ENCODE results near the gene MS4A4A. TPM values are rescaled to one million over a fixed set of nuclear protein-coding genes. Genes with fewer than 3 reads are reported as not detected.

Gene MS4A4A
- total RNA-seq, 1 donor from 2014 or later = not detected

- no peak for DNase-seq (ENCODE audit: low read depth in 2 of 2)
These were observed 66.8 kb downstream of the MS4A4A start for GRCh38 chr11:60347084-60347797.

GRCh38 chr11:60348116-60348515, 67.7 kb downstream of the MS4A4A start:
- DNase-seq (ENCODE audit: low read depth in 2 of 2) = no peak

DNA sequence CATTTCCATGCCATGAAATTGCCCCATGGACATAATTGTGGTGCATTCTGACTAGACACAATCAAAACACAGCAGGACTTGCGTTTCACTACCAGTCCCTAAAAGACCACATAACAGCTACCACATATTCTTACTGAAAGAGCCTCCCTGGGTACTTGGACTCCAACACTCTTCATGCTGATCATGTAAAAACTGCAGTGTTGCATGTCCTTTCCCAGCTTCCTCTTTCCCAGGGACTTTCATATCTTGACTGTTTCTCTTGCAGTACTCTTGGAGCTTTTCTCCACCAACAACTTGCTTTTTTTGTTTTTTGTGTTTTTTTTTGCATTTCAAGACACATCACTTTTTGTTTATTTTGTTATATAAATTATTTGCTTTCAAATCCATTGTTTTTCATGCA, 69.5 kb downstream of the MS4A4A start:
- no peak for DNase-seq (ENCODE audit: low read depth in 2 of 2)

- no peak for DNase-seq (ENCODE audit: low read depth in 2 of 2)
These were observed 77.3 kb downstream of the MS4A4A start for GRCh38 chr11:60357771-60358170.

Other genes starting within 250 kb of the MS4A4A start
- not detected in 2 replicates for gene OOSP2, start 240.3 kb upstream of the MS4A4A start, total RNA-seq
- not detected in 2 replicates for gene MS4A3, start 224.0 kb upstream of the MS4A4A start, total RNA-seq
- not detected in 2 replicates for gene MS4A2, start 192.0 kb upstream of the MS4A4A start, total RNA-seq
- gene MS4A6A, start 97.6 kb upstream of the MS4A4A start, total RNA-seq = 0.22 TPM in 1 of 2 replicates, not detected in the other
- gene MS4A4E, start 37.5 kb upstream of the MS4A4A start, total RNA-seq = not detected in 2 replicates
- not detected in 2 replicates for gene MS4A6E, start 46.6 kb downstream of the MS4A4A start, total RNA-seq
- gene MS4A7, start 97.9 kb downstream of the MS4A4A start, total RNA-seq = not detected in 2 replicates
- gene MS4A14, start 115.8 kb downstream of the MS4A4A start, total RNA-seq = not detected in 2 replicates
- gene MS4A5, start 148.9 kb downstream of the MS4A4A start, total RNA-seq = not detected in 2 replicates
- gene MS4A1, start 175.2 kb downstream of the MS4A4A start, total RNA-seq = not detected in 2 replicates
- not detected in 2 replicates for gene MS4A12, start 212.1 kb downstream of the MS4A4A start, total RNA-seq
- not detected in 2 replicates for gene MS4A13, start 234.7 kb downstream of the MS4A4A start, total RNA-seq